HG03575 (cell line): ENCODE data around the gene IRF9.

Experiments used
- ATAC-seq: cut with Tn5 transposase; IDR thresholded peaks from one replicate; pipeline ENCODE4 v1.9.1; 2021; ENCODE audit not compliant: unreplicated experiment, insufficient number of reproducible peaks, low FRiP score; ENCODE audit errors: extremely low read depth

The IRF9 gene

DNA sequence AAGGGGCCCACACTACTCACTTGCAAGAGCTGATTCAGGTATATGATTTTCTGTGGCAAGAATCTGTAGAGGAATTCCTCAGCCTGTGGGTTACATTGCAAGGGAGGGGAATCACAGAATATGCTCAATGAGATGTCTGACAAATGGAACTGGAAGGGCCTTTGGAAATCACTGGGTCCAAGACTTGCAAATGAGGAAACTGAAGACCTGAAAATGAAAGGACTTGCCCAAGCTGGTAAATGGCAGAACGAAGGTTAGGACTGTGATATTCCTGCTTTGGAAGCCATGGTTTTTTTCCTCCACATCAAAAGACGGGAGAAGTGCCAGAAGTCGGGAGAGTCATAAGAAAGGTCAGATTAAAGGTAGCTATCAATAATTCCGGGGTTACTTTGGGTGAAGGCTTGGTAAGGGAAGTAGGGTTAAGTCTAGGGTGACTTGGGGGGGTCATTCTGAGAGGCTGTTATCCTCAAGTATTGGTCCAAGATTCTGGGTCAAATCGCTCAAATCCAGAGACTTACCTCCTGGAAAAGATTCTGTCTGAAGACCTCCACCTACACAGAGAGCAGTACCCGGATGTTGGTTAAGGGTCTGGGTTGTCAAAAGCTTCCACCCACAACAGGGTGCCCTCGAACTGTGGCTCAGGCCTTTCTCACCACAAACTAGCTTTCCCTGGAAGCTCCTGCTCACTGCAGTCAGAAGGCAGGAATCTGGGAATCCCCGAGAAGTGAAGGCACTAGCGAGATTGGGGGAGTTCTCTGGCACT, 15.2 kb upstream of the IRF9 start:
- no peak for ATAC-seq

DNA sequence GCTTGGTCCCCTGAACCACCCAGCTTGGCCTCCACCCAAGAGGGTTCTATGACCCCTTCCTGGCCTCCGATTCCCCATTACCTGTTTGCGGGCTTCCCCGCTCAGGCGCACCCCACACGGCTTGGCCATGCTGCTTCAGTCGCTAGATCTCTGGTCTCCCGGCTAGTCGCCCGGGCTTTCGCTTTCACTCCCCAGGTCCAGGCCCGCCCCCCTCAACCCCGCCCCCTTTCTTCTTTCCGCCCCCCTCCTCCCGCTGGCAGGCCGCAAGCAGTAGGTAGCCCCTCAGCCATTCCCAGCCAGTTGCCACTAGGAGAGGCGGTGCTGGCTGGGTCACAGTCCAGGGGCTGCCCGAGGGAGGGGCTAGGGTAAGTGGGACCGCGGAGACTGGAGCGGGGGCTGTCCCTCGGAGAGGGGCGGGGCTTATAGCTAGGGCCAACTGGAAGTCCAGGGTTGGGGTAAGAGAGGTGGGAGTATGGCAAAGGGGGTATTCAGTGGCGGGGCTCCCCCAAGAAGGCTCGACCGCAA, 14.6 kb upstream of the IRF9 start, which contains the start of gene PSME2:
TSS of gene PSME2 (minus strand) at position 158 of the 525 bp plus-strand sequence. CDS start at position 129, 29 bp downstream.
- peak; percentile 31 for ATAC-seq

DNA sequence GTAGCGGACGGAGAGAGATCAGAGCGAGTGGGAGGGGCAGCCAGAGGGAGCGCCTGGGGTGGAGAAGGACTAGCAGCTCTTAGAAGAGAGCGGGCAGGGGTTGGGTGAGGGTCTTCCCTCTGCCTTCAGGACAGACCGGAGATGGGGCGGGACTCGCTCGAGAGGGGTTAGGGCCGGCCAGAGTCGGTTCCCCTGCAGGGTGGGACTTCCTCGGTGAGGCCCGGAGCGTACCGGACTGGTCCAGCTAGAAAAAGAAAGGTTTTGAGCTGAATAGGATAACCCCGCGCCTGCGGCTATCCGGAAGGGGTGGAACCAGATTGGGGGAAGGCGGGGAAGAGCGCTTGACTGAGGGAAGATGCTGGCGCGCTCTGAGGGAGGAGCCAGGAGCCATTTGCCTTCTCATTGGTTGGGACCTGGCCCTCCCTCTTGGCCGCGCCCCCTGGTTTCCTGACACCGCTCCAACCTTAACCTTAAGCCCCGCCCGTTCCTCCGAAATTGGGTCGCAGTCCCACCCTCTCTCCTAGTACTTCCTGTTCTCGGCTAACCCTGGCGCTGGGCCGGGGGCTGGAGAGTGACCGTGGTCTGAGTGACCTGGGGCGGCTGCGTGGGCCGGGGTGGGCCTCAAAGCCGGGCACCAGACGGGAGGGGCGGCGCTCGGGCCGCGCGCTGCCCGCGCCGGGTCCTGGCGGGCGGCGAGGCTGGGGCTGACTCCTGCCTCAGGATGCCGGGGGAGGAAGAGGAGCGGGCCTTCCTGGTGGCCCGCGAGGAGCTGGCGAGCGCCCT, 13.9 kb upstream of the IRF9 start, which contains the start of gene RNF31:
TSS of gene RNF31 (plus strand) at position 521 of the 783 bp plus-strand sequence. CDS start at position 722, 201 bp downstream.
- ATAC-seq: peak; percentile 67

DNA sequence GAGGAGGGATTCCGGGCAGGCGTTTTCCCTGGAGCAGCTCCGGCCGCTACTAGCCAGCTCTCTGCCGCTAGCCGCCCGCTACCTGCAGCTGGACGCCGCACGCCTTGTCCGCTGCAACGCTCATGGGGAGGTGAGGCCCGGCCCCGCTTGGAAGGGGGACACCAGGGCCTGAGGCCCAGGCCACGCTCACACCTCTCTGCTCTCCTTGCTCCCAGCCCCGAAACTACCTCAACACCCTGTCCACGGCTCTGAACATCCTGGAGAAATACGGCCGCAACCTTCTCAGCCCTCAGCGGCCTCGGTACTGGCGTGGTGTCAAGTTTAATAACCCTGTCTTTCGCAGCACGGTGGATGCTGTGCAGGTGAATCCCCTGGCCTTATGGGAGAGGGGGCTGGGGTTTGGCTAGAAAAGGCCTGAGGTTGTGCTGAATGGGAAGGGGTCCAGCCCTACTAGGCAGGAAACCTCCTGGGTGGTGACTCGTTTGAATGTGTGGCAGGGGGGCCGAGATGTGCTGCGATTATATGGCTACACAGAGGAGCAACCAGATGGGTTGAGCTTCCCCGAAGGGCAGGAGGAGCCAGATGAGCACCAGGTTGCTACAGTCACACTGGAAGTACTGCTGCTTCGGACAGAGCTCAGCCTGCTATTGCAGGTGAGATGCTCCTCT, 13.2 kb upstream of the IRF9 start:
- ATAC-seq: no peak

DNA sequence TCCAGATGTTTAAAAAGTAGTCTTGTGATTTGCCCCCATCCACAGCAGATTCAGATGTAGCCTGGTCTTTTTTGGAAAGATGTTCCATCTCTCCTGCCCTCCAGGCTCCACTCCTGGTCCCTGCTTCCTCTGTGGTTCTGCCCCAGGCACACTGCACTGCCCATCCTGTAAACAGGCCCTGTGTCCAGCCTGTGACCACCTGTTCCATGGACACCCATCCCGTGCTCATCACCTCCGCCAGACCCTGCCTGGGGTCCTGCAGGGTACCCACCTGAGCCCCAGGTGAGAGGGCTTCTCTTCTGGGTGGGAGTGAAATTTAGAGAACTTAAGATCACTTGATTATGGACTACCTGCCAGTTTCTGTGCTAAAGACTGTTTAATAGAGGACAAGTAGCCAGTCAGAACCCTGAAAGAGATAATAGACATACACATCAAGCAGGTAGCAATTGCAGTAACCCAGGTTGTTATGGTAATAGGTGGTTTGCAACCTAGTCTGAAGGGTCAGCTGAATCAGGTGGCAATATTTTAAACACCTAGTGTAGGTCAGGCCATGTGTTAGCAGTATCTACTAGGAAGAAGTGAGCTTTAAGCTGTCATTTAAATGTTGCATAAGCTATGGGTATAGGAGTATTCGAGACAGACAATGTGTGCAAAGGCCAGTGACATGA, 11.6 kb upstream of the IRF9 start:
- ATAC-seq: no peak

DNA sequence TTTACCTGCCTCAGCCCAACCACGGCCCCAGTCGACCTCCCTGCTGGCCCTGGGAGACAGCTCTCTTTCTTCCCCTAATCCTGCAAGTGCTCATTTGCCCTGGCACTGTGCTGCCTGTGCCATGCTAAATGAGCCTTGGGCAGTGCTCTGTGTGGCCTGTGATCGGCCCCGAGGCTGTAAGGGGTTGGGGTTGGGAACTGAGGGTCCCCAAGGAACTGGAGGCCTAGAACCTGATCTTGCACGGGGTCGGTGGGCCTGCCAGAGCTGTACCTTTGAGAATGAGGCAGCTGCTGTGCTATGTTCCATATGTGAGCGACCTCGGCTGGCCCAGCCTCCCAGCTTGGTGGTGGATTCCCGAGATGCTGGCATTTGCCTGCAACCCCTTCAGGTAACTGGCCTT, 11.0 kb upstream of the IRF9 start:
- ATAC-seq: no peak

DNA sequence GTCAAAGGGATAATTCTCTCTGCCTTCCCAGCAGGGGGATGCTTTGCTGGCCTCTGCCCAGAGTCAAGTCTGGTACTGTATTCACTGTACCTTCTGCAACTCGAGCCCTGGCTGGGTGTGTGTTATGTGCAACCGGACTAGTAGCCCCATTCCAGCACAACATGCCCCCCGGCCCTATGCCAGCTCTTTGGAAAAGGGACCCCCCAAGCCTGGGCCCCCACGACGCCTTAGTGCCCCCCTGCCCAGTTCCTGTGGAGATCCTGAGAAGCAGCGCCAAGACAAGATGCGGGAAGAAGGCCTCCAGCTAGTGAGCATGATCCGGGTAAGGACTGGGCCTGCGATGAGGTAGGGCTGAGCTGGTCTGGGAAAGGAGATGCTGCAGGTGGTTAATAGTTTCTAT, 10.5 kb upstream of the IRF9 start:
- ATAC-seq: no peak

DNA sequence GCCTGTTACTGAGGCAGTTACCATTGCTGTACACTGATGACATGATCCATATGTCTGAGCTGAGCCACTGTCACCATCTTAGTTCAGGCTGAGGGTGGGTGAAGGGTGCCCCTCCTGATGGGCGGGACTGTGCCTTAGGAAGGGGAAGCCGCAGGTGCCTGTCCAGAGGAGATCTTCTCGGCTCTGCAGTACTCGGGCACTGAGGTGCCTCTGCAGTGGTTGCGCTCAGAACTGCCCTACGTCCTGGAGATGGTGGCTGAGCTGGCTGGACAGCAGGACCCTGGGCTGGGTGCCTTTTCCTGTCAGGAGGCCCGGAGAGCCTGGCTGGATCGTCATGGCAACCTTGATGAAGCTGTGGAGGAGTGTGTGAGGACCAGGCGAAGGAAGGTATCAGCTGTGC, 10.1 kb upstream of the IRF9 start:
- no peak for ATAC-seq

DNA sequence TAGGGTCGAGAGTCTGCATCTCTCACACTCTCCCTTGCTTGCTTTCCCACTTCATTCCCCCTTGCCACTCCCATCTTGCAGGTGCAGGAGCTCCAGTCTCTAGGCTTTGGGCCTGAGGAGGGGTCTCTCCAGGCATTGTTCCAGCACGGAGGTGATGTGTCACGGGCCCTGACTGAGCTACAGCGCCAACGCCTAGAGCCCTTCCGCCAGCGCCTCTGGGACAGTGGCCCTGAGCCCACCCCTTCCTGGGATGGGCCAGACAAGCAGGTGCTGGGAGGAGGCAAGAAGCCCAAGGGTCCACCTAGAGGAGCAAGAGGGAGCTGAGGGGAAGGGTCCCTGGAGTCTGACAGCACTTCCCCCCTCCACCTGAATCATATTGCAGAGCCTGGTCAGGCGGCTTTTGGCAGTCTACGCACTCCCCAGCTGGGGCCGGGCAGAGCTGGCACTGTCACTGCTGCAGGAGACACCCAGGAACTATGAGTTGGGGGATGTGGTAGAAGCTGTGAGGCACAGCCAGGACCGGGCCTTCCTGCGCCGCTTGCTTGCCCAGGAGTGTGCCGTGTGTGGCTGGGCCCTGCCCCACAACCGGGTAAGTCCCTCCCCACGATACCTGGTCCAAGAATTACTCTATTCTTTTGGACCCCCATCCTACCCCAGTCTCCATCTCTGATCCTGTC, 9.5 kb upstream of the IRF9 start:
- ATAC-seq: no peak

DNA sequence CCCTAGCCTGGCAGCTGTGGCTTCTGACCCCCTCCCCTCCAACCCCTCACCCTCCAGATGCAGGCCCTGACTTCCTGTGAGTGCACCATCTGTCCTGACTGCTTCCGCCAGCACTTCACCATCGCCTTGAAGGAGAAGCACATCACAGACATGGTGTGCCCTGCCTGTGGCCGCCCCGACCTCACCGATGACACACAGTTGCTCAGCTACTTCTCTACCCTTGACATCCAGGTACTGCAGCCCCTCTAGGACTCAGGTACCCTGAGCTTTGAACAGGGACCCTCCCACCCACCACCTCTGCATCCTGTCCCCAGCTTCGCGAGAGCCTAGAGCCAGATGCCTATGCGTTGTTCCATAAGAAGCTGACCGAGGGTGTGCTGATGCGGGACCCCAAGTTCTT, 6.0 kb upstream of the IRF9 start:
- ATAC-seq: no peak

DNA sequence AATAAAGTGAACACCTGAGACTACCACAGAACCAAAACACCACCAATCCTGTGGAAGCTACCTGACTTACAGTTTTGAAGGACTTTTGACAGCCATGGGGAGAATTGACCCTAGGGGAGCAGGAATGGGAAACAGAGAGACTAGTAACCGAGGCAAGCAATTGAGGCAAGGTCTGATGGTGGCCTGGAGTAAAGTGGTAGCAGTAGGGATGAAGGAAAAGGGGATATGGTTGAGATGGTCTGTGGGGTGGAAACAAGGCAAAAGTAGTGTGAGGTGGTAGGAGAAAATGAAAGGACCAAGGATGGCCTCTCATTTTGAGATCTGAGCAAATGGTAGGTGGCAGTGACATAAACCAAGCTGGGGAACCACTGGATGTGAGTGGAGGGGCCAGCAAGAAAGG, 4.2 kb upstream of the IRF9 start:
- no peak for ATAC-seq

DNA sequence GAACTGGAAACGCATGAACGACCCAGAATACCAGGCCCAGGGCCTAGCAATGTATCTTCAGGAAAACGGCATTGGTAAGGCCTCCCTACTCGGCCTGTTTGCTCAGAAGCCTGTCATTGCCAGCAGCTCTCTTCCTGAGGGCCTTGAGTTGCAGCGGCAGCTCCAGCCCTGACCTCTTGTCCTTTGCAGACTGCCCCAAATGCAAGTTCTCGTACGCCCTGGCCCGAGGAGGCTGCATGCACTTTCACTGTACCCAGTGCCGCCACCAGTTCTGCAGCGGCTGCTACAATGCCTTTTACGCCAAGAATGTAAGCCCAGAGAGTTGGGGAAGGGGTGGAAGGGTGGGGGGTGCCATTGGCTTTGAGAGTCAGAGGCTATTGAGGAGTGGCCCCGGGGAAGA, 3.7 kb upstream of the IRF9 start:
- no peak for ATAC-seq

DNA sequence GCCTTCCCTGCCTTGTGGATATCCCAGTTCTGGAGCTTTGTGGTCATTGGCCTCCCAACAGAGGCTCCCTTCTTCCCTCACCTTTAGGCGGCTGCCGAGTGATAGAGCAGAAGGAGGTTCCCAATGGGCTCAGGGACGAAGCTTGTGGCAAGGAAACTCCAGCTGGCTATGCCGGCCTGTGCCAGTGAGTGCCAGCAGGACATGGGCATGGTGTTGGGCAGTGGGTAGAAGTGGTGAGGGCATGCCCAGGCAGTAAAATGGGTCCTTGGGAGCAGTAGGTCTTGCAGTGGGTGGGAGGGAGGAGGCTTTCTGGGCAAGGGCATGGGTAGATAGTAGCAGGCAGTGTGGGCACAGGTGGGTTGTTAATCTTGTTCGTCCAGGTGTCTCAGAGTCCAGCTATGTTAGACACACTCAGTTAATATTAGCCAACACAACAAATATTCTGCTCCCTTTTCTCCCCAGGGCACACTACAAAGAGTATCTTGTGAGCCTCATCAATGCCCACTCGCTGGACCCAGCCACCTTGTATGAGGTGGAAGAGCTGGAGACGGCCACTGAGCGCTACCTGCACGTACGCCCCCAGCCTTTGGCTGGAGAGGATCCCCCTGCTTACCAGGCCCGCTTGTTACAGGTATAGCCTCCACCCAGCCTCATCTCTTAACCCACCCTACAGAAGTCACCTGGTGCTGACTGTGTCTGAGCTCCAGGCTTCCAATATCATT, 1.1 kb upstream of the IRF9 start:
- ATAC-seq: no peak

DNA sequence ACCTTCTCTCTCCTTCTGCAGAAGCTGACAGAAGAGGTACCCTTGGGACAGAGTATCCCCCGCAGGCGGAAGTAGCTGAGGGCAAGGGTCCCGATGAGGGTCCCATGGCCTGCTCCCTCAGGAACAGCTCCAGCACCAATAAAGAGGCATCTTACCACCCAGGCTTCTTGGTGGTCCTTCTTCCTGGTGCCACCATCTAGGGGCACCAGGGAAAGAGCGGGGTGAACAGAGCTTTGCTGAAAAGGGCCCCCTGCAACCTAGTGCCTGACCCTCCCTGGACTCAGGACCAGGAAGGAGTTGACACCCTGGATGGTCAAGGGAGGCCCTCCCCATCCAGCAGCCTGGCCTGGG, 591 bp upstream of the IRF9 start:
- no peak for ATAC-seq

DNA sequence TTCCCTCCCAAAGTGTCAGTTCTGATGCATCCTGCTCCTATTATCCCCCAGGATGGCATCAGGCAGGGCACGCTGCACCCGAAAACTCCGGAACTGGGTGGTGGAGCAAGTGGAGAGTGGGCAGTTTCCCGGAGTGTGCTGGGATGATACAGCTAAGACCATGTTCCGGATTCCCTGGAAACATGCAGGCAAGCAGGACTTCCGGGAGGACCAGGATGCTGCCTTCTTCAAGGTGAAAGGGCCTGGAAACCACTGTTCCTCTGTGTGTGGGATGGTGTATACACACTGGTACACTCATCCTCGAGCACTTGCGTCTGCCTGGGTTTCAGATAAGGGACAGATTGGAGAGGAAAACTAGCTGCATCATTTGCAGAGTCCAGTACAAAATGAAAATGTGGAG, 1.0 kb downstream of the IRF9 start:
- ATAC-seq: no peak

DNA sequence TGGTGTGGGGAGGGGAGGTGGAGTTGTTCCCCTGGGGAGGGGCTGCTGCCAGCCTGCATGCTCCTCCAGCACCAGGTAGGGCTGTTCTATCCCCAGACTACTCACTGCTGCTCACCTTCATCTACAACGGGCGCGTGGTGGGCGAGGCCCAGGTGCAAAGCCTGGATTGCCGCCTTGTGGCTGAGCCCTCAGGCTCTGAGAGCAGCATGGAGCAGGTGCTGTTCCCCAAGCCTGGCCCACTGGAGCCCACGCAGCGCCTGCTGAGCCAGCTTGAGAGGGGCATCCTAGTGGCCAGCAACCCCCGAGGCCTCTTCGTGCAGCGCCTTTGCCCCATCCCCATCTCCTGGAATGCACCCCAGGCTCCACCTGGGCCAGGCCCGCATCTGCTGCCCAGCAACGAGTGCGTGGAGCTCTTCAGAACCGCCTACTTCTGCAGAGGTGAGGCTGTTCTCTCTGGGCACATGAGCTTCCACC, 3.5 kb downstream of the IRF9 start:
- ATAC-seq: no peak

DNA sequence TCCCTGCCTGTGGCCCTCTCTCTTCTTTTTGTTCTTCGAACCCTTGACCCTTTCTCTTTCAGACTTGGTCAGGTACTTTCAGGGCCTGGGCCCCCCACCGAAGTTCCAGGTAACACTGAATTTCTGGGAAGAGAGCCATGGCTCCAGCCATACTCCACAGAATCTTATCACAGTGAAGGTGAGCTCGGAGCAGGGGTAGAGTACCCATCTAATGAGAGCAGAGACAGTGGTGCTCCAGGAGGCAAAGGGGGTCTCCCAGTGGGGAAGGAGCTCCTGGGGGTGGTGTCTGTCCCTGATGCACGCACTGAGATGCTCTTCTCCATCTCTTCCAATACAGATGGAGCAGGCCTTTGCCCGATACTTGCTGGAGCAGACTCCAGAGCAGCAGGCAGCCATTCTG, 4.7 kb downstream of the IRF9 start:
- ATAC-seq: no peak
